Amniotic stem cell (primary cell): ENCODE results near the gene TET3.
A peak's percentile ranks its signal among the peaks of the same experiment; 100 is the strongest.

Experiments
- DNase-seq: peaks from one replicate; lab custom pipeline; 2025; lab: John Stamatoyannopoulos, UW

Gene TET3

DNA sequence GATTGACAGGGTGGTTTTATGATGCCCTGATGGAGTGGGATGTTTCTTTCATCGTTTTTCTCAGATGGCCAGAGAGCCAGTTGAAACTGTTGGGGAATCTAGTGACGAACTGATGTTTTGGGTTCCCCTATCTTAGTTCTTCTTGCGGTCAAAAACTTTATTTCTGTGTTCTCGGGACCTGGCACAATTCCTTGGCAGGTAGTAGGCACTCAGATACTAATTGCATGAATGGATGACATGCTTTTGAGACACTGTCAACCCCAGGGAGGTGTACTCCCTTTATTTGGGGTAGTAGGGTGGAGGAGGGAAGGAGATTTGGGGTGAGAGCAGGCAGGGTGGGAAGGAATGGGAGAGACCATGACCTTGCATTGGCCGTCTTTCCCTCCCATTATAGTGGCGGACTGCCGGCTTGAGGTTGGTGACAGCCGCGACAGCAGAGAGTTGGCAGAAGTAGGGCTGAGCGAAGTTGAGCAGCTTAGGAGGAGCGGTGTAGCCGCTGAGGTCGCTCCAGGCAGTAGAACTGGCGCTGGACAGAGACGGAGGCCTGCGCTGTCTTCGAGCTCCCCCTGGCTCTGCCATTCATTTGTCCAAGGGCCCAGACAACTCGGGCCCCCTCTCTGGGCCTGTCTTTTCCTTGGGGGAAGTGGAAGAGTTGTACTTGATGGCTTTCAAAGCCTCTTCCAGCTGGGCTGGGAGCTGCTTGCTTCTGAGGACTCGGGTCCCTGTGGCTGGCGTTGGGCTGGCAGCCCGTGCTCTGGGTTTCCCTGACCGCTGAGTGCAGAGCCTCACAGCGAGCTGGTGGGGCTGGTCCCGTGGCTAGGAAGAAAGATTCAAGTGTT, 2.6 kb downstream of the TET3 start:
- DNase-seq: no peak

DNA sequence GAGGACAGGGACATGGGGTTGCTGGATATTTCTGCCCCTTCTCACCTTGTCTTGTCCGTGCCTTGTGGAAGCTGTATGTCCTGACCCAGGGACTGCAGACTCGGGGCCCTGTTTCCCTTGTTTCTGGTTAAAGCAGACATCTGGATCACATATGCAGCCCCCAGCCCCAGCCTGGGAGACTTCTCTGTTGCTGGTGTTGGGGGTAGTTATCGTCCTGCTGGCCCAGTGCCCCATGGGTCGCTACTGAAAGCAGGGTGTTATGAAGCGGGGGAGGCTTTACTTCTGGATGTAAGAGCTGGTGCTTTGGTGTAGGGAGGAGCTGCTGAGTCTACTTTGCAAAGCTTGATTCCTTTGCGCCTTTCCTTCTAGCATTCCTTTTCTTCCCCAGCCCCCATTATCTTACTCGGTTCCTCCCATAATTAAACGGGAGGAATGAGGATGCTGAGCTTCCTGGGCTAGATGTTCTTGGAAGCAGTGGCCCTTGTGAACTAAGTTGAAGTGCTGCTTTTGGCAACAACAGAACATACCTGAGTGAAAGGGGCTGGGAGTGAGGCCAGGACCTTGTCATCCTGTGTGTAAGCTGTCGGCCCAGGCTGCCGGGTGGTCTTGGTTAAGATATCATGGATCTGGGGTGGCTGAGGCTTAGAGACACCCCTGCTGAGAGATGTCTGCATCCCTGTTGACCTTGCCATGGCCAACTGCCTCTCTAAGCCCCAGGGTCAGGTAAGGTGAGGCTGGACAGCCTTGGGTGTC, 3.4 kb downstream of the TET3 start:
- DNase-seq: no peak

DNA sequence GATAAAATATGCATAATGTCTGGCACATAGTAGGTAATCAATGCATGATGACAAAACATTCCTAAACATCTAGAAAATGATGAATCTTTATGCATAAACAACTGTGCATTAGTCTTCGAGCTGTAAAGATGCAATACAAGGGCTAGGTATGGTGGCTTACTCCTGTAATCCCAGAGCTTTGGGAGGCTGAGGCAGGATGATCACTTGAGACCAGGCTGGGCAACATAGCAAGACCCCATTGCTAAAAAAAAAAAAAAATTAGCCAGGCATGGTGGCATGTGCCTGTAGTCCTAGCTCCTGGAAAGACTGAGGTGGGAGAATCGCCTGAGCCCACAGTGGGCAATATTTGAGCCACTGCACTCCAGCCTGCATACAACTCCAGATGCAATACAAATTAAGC, 5.3 kb downstream of the TET3 start:
- no peak for DNase-seq

DNA sequence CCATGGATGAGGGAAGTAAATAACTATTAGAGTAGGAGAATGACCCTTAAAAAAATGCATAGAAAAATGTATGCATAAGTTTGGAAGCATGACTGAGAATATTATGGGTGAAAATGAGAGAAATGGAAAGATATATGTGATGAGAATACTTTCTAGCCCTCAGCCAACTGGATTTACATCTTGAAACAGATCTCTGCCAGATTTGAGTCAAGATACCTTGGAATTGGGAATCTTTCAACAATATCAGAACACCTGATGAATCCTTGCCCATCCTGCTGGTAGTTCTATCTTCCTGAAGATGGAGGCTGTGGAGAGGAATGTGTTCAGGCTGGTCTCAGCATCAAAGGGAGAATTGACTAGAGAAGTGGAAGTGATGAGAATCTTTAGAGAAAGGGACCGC, 5.8 kb downstream of the TET3 start:
- DNase-seq: no peak

DNA sequence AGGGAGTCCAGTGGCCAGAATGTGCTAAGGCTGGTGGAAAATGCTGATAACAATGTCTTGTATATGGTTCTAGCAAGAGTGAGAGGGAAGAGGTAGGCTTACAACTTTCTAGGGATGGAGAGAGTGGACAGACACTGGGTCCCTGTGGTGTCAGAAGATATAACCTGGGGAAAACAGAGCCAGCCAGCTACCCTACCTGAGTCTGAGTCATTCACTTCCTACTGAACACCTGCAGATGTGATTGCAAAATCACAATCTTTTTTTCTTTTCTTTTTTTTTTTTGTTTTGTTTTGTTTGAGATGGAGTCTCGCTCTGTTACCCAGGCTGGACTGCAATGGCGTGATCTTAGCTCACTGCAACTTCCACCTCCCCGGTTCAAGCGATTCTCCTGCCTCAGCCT, 7.3 kb downstream of the TET3 start:
- no peak for DNase-seq

DNA sequence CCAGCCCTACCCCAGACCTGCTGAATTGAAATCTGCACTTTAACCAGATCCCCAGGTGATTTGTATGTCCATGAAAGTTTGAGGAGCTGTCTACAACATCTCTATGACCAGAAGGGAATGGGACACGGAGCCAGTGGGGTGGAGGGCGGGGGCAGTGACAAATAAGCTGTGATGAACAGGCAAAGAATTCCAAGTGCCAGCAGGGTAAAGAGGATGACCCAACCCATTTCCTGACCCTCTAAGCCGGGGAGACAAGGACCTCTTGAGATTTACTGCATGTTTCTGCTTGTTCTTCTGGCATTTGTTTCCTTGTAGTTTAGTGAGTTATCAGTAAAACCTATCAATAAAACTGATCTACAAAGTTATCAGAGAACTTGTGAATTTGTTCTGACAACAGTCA, 8.7 kb downstream of the TET3 start:
- no peak for DNase-seq

DNA sequence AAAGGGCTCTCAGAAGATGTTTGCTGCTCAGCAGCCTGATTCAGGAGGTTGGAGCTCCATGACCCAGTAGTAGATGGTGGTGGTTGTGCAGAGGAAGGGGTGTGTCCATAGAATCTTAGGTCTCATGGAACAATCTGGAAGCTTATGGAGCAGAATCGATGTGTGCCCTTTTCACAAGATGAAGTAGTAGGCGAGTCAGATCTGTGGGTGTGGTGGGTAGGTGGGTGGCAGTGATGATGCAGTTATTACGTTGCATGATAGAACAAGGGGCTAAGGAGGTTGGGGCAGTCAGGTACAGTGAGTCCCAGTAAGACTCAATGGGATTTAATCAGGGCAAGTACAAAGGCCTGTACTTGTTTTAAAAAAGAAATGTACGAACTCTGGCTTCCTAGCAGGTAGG, 9.1 kb downstream of the TET3 start:
- DNase-seq: no peak

DNA sequence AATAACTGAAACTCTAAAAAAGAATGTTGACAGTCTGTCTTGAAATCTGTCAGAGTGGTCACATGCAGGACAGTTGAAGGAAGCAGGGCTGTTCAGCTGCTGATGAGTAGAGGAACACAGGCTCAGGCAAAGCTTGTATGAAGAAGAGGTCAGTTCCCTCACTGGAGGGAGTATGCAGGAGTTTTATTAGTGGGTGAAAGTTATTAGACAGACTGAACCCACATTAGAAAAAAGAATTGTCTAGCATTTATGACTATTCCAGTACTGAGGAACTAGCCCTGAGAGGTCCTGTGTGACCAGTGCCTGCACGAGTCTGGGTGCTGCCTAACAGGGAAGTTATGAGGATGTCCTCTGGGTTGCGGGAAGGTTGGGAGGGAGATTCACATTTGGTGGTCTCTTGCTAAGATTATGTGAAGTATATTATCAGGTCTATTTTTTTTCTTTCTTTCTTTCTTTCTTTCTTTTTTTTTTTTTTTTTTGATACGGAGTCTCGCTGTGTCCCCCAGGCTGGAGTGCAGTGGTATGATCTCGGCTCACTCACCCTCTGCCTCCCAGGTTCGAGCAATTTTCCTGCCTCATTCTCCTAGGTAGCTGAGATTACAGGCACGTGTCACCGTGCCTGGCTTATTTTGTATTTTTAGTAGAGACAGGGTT, 9.6 kb downstream of the TET3 start:
- no peak for DNase-seq

DNA sequence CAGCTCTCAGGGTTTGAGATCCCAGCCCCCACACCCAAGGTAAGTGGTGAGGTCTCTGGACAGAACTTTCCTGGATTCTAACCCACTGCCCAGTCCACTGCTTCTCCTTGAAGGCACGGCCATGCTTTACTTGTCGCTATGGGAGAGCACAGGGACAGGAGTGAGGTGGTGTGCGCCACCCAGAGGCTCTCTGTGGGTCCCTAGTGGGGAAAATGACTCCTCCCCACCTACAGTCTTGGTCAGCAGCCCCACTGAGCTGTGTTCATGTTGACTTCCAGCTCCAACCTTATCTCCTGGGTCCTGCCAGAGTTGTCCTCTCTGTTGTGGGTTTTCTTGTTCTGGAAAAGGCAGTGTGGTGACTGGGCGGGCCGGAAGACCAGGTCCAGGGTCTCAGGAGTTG, 11.1 kb downstream of the TET3 start:
- DNase-seq: no peak

DNA sequence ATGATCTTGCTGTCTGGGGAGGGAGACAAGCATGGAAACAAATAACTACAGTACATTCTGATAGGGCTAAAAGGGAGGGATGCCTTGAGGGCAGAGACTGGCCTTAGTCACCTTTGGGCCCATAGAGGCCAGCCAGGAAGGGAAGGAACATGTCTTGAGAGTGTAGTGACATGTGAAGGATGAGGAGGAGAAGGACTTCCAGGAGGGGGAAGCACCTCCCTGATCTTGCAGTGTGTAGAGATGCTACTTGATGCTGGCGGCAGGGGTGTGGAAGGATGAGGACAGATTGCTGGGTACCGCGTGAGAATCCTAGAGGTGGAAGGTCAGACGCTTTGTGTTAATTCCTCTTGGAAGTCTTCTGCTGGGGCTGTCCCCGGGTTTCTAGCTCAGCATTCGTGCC, 13.1 kb downstream of the TET3 start:
- no peak for DNase-seq

DNA sequence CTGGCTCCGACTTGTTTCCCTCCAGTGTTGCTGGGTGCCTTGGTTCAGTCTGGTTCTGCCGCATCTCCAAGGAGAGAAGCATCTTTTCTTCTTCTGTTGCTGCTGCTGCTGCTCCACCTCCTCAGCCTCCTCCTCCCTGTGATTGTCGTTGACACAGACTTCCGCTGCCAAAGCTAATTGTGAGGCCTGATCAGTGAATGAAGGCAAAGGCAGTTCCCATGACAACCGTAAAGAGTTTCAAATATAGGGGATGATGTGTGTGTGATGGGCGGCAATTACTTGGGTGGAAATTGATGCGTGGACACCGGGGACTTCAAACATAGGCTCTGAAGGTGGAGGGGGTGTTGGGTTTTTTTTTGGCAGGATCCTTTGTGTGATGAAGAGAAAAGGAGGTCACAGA, 13.7 kb downstream of the TET3 start:
- no peak for DNase-seq

DNA sequence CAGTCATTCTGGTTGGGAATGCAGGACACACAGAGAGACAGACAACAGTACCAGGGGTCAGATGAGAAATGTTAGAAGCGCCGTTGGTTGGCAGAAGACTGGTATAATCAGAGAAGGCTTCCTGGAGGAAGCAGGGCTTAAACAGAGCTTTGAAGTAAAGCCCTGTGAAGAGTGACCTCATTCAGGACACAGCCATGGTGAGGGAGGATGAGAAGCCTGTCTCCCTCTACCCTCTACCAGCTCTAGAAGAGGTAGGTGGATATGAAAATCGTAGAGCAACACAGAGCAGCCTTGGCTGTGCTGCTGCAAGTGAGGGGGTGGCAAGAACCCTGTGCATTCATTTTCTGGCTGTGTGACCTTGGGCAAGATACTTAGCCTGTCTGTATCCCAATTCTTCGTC, 14.2 kb downstream of the TET3 start:
- DNase-seq: no peak

DNA sequence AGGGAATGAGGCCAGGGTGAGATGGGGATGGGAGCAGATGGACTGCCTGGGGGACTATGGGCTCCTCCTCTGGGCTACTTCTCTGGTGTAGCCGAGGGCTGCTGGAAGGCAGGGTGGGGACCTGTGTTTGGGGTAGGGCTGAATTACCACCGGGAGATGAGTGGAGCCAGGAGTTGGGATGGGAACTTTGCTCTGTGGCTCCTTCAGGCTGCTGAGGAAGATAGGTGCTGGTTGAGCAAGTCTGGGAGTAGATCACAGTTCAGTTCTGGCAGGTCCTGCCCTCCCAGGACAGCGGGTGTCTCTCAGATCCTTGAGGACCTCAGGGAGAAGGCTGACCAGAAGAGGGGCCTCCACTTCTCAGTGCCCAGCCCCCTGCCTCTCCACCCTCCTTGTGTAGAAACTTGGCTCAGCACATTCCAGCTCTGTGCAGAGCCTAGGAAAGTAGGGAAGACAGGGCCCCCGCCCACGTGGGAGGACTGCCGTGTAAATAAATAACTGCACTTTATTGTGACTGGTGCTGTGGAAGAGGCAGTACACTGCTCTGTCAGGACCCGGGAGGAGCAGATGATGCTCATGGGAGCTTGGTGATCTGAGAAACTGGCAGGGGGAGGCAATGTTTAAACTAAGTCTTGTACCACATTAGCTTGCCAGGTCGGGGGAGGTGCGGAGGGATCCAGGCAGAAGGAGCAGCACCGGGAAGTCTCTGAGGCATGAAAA, 15.3 kb downstream of the TET3 start:
- no peak for DNase-seq

DNA sequence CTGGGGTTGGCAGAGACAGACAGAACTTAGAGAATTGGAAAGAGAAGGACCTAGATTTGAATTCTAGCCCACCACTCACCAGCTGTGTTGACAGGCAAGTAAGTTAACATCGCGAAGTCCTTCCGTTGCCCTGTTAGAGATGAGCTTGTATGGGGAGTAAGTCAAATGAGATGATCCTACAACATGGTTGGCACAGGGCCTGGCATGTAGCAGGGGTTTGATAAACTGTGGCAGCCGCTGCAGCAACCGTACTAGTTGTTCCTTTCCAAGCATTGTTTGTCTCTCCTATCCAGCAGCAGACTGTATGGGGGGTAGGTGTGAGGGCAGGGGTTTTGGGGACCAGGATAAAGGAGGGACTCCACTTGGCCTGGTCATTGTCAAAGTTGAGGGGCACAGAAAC, 16.0 kb downstream of the TET3 start:
- no peak for DNase-seq

DNA sequence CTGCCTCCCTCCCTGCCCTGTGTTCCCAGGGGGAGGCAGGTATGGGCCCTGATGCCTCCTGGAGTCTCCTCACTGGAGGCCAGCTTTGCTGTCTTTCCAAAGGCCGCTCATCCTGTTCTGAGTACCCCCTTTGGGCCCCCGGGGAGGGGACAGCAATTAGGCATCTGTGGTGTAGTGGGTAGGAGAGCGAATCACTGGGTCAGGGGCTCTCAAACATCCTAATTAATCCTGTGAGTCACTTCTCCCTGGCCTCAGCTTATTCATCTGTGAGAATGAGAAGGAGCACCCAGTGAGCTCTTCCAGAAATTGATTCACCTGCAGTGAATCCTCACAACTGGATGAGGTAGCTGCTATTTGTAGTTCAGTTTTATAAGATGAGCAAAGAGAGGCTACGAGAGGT, 16.4 kb downstream of the TET3 start:
- no peak for DNase-seq

DNA sequence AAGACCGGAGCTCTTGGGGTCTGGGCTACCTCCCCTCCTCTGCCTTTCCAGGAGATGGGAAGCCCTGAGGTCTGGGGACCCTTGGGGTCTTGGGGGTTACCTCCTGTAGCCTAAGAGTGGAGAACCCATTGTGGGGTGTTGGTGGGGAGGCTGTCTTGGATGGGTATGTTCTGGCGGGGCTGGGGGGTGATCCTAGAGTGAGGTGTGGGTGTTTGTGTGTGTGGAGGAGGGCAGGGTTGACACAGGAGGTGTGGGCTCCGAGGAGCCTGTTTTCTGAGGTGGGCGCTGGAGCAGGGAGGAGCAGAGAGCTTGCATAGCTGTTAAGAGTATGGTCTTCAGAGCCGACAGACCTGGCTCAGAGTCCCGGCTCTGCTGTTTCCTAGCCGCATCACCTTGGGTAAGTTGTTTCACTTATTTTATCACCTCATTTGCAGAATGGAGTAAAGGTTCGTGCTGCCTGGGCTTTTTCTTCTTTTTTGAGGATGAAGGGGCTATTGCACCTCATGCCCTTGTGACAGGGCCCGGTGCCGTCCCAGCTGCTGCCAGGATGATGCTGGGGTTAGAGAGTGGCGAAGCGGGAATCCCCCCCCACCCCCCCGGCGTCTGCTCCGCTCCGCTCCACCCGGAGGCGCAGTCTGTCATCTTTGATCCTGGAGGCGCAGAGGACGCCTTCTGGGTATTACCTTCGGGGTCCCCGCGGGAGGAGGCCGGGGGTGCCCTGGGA, 17.2 kb downstream of the TET3 start:
- DNase-seq: no peak

DNA sequence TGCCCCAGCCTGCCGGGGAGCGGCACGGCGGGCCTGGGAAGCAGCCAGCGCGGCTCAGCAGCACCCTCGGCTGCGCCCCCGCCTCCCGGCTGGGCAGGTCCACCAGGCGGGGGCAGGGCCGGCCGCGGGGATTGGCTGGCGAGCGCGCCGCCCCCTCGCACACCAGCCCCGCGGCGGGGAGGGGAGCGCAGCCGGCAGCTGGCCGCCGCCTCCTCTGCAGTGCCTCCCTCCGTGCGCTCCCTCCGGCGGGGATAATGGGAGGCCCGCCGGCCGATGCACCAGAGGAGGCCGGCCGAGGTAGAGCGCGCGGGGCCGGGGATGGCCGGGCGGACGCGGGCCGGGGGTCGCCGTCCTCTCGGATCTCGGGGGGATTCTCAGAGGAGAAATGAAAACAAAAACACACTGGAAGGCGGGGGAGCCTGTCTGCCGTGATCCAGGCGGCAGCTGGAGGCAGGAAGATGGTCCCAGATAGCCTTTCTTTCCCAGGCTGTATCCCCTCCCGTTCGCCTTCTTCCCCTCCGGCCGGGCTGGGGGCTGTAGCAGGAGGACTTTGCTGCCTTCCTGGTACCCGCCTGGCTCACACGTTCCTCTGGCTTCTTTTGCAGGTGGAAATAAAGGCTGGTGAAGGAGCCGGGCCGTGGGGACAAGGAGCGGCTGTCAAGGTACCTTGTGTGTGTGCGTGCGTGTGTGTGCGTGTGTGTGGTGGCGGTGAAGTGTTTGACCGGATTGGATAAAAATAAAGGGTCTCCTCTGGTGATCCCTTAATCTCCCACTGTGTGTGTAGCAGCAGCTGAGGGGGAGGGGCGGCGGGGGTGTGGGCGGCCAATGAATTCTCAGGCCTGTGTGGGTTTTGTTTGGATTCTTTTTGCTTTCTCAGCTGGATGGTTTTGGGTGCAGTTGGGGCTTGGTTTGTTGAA, 18.1 kb downstream of the TET3 start:
- DNase-seq: peak; percentile 70

DNA sequence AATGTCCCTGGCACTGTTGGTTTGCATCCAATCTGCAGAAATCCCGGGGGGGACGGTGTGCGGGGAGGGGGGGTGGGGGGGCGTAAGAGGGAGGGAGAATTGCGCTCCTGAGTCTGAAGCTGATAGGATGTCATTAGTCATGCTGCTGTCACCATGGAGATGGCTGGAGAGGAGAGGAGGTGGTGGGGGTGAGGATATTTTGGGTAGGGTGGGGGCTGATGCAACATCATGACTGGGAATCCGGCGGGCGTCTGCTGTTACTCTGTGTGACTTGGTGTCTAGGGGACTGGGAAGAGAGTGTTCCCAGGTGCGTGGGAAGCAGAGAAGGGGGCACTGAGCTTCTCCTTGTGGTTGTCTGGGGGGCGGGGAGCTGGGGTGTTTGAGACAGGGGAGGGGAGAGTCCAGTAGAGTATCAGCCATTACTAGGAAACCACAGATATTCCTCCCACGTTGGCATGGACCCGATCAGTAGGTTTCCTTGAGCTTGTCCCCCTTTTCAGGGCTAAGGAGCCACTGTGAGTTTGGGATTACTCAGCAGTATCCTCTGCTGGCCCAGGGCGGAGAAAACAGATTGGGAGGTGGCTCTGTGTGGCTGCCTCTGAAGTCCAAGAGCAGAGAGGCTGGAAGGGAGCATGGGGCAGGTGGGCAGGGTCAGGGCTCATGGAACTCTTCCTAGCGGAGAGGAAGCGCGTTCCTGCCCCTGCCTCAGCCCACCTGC, 18.9 kb downstream of the TET3 start:
- peak; percentile 54 for DNase-seq

DNA sequence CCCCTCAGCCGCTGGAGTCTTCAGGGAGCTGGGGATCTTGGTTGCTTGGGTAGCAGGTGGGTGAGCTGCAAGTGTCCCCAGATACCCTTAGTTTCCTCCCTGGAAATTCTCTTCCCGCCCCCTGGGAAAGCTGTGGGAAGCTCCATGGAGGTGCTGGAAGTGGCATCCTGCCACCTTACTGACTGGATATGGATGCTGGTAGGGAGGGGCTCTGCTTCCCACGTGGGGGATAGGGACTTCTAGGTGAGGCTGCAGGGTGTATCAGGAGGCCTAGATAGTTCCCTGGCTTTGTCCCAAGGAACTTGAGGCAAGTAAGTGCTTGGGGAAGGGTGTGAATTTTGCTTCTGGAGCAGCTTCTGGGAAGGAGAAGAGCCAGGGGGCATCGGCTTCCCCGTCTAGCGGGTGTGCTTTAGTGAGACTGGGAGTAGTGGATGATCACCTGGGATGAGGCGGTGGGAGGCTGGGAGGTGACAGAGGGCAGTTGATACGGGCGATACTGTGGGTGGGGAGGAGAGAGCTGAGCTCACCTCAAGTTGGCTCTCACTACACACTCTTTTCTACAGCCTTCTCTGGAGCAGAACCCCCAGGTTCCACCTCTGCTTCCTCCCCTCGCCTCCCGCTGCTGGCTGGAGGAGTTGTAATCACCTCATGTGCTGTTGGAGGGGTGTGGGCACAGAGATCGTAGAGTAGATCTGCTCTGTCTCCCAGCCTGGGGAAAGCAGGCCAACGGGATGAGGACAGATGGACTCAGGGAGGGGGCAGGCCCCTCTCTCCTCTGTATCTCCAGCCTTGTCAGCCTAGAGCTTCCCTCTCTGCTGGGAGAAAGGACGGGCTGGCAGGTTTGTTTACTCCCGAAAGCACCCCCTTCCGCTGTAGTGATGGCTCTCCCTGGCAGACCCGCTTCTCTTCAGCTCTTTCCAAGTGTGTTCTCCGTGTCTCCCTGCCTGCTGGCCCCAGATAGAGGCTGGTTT, 19.8 kb downstream of the TET3 start:
- DNase-seq: no peak
